ENCODE measurements around the gene UNC5C.

The UNC5C gene

GRCh38 chr4:95548738-95549245 lies at the start of gene UNC5C:
UNC5C (minus strand) TSS chr4:95548973.
- peak; percentile 3 for DNase-seq

GRCh38 chr4:95596676-95597075 lies 47.9 kb upstream of the UNC5C start:
- no peak for DNase-seq

GRCh38 chr4:95594629-95595028 lies 45.9 kb upstream of the UNC5C start:
- no peak for DNase-seq

DNA sequence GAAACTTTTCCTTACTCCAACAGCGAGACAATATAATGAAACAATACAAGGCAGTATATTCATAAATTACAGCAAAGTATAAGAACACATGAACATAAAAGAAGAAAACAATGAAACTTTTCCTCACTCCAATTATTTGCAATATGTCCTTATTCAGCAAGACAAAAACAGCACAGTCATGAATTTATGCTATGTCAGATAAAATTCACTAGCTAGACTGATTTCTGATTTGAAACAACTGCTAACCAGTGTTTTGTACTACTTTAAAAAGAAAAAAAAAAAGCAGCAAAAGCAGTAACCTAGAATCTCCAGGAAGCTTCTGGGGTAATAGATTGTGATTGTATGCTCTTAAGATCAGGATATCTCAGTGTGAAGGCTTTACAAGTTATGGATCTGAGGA lies 45.2 kb upstream of the UNC5C start:
- no peak for DNase-seq

DNA sequence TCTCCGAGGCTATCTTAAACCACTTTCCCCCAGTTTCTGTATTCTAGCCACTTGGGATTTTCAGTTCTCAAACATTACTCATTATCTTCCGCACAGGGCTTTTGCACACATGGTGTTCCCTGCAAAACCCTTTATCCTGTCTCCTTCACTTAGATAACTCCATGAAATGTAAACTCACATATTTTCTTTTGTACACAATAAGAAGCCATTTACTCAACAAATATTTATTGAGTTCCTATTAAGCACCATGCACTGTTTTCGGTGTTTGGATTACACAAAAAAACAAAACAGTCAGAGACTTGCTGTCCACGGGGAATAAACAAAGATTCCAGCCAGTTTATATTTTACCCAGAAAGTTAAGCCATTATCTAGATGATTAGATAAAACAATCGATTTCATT lies 42.5 kb upstream of the UNC5C start:
- no peak for DNase-seq

- no peak for DNase-seq
Measured at GRCh38 chr4:95590615-95591014, 41.8 kb upstream of the UNC5C start.

- DNase-seq, result no peak
Measured at GRCh38 chr4:95585016-95585695, 36.4 kb upstream of the UNC5C start.

GRCh38 chr4:95580226-95580625 lies 31.5 kb upstream of the UNC5C start:
- no peak for DNase-seq

GRCh38 chr4:95572304-95572991 lies 23.7 kb upstream of the UNC5C start:
- DNase-seq, result no peak

GRCh38 chr4:95571577-95571976 lies 22.8 kb upstream of the UNC5C start:
- no peak for DNase-seq

DNA sequence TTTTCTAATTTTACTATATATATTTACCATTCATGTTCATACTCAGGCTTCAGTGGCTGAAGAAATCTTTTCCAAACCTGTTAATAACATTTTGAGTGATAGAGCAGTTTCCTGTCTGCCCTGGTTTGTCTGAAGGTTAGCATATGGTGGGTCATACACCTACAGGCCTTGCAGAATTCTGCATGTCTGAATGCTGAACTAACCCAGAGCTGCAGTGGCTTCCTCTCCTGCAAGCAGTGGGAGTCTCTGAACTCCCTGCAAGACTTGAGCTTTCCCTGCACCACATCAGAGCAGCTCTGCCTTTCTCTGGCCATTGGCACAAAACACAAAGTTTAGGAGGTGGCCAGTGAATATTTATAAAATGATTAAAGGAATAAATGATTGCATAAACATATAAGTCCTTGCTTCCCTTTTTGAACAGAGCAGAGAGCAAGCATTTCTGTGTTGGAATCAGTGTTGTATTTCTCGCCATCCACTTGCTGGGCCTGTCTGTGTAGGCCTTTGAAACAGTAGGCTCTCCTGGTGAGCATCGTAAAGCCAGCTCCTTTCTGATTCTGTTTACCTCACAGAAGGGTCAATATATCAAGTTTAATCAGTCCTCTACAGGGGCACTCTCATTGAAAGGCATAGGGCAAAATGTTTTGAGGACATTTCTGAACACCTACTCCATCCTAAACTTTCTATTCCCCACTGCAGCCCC lies 15.0 kb upstream of the UNC5C start:
- no peak for DNase-seq

DNA sequence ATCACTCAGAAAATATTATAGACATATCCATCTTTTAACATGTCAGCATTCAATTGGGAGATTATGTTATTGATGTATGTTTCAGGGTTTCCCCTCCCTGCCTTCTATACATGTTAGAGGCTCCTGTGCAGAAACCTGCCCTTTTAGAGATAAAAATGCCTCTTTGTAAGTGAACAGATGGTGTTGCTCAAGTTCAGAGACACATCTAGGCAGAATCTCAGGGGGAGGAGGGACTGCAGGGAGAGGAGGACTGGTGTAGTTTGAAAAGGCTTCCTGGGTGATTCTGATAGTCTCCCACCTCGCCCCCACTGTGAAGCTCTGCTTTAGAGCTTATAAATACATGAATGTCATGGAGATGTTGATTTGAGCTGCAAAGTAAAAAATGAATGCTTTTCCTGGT lies 12.0 kb upstream of the UNC5C start:
- DNase-seq, result no peak

DNA sequence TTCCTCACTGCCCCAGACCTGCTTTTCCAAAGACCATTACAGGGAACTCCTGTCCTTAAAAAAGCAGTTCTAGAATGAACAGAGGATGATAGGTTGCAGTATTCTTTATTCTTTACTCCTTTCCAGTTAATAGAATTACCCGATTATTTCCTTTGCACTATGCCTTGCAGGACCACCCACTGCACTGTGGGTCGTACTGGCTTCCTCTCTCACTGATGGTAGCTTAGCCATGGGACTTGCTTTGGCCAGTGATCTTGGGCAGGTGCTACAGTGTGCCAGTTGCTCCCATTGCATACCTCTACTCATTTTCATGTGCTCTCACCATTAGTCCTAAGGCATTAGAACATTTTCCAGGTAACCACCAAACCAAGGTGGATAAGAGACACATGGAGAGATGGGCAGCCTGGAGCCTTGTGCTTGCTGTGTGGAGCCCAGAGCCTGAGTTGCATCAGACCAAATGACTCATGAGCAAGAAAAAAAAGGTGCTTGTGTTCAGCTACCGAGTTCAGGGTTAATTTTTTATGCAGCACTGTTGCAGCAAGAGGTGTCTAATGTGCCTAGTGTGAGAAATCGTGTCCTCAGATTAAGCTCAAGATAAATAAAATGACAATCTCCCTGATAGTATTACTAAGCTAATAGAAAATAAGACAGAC lies 7.6 kb upstream of the UNC5C start:
- no peak for DNase-seq

DNA sequence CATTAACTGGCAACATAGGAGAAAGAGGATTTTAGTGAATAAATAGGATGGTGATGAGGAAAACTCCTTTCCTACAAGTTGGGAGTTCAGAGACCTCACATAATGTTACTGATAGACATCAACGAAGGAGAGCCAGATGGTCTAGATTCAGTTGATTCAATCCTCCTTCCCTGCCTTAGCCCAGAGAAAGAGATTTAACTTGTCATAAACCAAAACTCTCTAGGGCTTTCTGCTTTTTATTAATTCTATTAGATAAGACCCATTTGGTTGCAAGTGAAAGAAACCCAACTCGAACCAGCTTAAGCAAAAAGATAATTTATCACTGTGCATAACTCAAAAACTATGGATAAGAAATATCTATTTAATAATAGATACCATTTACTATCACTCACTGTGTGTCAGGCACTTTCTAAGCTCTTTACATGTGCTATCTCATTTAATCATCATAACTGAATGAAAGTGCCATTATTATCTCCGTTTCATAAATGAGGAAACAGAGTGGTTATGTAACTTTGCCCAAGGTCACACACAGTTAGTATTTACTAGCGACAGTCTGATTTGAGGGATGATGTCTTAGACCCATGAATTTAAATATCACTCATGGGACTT lies 4.3 kb upstream of the UNC5C start:
- DNase-seq, result no peak

DNA sequence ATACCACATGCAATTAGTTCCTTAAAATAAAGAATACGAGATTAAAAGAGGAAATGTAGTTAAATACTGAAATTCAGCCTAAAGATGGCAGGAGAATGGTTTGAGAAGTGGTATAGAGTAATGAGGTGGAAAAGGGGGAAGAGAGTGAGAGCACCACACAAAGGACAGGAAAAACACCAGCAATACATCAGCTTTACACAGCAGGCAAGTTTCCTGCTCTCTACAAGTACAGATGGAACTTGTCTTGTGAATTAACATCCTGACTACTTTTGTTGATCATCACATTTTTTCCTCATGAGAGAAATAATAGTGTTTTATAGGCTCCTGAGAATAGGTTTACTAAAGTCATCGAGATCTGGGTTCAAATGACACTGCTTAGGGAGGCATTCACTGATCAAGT lies 2.9 kb upstream of the UNC5C start:
- DNase-seq, result no peak

GRCh38 chr4:95550115-95550987 lies 1.6 kb upstream of the UNC5C start:
- DNase-seq, result no peak

GRCh38 chr4:95549246-95550114 lies 707 bp upstream of the UNC5C start:
- DNase-seq, result peak; percentile 68

GRCh38 chr4:95547715-95548471 lies 880 bp downstream of the UNC5C start:
- DNase-seq, result peak; percentile 1

- no peak for DNase-seq
Measured at GRCh38 chr4:95546866-95547714, 1.7 kb downstream of the UNC5C start.
